Fibroblast of skin of back (primary cell): ENCODE measurements around the gene UBL7.

ENCODE experiments used
- DNase-seq: peaks from one replicate; pipeline ENCODE4 v3.0.0-alpha.2; 2013

The UBL7 gene

DNA sequence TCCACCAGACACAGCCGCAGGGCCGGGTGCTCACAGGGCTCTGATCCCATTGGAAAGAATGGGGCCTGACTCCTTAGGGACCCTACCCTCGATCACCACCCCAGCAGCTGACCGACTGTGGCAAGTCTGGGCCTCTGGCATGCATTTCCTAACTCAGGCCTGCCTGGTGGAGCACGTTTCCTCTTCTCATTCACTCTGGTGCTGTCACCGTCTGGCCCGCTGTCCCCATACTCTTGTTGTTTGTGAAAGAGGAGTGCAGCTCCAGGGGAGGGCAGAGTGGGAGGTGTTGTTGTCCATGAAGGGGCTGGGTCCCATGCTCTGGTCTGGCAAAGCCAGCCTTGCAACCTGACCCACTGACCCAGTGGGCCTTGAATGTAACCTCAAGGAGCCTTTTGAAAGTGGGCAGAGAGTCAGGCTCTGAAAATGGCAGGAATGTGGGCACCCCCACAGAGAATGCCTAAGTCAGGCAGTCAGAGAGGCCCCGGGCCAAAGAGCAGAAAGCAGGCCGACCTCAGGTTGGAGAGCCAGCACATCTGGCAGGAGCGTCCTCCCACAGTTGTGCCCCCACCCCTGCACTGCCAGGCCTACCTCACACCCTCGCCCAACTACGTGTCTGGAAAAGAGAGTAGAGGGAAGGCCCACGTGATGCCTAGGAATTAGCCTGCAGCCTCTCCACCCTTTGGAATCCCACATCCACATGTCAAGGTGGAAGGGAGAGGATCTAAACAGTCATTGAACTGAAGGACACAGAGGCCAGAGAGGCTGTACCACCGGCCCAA lies 38.1 kb downstream of the UBL7 start:
- peak; percentile 88 for DNase-seq

DNA sequence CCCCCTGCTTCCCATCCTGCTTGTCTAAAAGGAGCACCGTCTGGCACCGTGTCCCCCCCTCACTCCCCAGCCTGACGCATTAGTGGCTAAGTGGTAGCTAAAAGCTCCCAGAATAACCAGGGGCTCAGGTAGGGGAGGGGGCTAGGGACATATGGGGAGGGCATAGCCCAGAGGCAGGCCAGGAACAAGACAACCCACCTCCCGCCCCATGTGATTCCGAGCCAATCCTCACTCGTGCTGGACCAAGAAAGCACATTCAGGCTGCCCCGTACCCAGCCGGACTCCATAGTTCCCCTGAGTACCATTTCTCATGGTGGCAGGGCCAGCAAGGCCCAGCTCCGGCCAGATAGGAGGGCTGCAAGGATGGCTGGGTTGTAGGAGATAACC lies 38.7 kb downstream of the UBL7 start:
- no peak for DNase-seq

DNA sequence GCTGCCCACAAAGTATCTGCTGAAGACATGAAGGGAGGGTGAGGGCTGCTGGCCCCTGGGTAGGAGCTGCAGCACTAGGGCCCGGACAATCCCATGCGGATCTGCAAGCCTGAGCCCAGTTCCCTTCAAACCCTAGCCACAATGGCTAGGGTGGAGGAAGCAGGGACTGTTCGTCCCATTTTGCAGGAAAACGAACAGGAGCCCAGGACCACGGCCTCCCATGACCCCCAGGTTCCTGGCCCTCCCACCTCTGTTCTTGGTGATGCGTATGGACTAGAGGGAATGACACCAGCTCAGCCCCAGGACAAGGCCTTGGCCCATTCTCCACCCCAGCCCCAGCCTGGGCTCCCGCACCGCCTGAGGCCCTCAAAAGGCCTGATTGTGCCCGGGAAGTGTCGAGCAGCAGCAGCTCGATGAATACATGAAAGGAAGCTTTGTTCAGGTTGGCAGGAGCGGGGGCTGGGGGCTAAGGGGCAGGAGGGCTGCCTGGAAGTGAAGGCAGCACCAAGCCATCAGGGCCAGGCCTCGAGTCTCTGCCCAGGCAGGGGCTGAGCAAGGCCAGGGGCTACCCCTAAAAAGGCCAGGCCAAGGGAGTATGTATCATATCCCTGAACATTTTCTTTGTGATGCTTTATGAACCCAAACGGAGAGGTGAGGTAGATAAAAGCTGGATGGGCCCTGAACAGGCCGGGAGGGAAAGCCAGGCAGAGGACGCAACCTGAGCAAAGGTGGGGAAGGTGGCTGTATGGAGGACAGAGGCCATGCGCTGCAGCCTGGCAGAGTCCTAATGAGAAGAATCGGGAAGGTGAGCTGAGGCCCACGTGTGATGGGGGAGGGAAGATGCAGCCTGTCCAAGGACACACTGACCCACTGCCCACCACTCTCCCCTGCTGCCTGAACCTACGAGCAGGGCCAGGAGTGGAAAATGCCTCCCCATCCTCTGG lies 39.4 kb downstream of the UBL7 start:
- DNase-seq: no peak

DNA sequence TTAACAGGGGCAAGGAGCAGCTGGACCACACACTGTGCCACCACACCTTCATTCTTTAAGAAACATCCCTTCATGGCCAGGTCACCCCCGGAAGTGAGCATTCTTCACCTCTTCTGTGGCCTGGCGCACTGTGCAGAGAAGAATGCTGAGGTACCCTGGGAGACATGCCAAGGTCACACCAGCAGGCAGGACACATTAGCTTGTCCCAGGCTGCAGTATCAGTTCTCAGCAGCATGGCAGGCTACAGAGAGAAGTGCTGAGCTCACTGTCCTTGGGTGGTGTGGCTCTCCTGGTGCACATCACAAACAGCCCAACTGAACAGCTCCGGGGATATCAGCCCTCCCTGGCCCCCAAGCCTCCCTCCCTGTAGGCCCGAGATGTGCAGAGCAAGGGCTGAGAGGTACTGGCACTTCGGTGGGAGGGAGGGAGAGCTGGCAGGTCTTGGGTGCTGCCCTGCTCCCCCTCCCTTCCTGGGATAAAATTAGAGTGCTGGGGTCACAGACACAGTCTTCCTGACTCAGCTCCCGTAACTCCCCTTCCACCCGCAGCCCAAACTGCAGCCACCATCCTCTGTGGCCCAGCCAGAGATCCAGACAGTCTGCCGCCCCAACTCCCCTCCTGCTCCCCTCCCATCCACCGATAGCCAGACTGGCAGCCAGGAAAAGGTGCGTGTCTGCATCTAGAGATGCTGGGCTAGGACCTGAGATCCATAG lies 40.6 kb downstream of the UBL7 start:
- peak; percentile 40 for DNase-seq

DNA sequence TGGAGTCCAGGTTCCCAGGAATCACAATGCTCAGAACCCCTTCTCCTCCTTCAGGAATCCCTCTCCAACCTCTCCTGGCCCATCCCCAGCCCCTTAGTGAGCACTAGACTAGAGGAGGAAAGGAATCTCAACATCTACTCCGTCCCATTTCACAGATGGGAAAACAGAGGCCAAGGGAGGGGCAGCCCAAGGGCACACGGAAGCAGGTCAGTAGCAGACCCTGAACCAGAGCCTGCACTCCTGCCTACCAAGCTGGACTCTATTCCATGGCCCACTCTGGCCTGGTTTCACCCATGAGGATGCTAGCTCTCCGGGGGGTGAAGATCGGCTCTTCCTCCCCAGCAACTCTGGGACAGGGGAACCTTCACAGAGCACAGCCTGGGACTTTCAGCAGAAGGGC lies 41.5 kb downstream of the UBL7 start:
- no peak for DNase-seq

DNA sequence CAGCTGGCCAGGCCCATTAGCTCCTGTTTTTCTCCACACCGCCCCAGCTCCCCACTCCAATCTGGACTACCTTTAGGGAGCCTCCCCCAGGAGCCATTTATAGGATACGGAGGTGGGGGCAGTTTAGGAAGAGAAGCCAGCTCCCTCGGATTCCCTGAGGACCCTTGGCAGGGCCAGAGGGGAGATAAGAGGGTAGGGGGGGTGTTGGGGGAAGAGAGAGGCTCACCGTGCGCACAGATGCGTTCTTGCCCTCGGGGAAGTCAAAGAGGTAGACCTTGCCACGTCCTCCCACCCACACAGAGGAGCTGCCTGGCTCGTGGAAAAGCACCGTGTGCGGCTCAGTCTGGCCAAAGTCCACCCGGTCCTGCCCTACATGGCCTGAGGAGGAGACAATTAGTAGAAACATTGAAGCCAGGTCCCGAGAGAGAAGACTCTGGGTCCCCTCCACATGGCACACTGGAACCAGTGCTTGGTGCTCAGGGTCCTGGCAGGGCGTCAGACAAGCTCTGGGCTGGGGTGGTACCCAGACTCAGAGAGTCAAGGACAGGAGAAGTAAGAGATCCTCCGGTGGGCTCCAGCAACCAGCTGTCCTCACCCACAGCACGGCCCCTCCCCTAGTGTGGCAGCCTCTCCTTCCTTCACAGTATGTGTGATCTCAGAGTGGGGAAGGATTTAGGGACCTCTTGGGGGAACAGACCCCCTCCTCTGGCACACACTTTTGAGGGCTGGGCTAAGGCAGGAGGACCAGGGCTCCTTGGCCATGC lies 42.2 kb downstream of the UBL7 start:
- DNase-seq: no peak

DNA sequence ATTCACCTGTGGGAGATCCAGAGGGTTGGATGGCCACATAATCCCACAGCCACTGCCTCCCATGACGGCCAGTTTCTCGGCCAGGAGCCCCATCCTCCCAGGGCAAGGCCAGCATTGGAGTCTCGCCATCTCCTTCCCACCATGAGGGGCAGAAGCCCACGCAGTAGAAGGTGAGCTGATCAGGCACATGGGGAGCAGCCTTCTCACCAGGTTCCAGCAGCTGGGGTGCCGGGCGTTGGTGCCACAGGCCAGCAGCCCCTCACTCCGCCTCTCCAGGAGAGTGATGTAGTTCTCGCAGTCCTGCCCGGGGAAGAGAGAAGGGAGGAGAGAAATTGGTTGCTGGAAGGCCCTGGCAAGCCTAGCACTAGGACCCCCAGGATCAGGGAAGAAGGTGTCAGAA lies 43.3 kb downstream of the UBL7 start:
- no peak for DNase-seq

DNA sequence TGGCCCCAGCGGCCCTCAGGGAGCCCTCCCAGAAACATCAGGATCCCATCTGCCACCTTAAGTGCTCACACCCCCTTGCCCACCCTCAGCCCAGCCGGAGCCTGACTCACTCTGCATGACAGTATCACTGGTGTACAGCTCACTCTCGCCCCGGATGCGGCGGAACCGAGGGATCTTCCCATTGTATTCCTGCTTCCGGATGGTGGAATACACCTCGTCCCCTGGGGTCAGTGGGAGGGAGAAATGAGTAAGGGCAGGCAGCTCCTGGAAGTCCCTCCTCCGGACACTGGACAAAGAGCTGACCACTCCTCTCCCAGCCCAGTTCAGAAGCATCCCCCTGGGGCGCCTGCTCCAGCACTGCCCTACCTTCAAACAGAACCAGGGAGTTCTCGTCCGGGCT lies 43.7 kb downstream of the UBL7 start:
- peak; percentile 68 for DNase-seq

DNA sequence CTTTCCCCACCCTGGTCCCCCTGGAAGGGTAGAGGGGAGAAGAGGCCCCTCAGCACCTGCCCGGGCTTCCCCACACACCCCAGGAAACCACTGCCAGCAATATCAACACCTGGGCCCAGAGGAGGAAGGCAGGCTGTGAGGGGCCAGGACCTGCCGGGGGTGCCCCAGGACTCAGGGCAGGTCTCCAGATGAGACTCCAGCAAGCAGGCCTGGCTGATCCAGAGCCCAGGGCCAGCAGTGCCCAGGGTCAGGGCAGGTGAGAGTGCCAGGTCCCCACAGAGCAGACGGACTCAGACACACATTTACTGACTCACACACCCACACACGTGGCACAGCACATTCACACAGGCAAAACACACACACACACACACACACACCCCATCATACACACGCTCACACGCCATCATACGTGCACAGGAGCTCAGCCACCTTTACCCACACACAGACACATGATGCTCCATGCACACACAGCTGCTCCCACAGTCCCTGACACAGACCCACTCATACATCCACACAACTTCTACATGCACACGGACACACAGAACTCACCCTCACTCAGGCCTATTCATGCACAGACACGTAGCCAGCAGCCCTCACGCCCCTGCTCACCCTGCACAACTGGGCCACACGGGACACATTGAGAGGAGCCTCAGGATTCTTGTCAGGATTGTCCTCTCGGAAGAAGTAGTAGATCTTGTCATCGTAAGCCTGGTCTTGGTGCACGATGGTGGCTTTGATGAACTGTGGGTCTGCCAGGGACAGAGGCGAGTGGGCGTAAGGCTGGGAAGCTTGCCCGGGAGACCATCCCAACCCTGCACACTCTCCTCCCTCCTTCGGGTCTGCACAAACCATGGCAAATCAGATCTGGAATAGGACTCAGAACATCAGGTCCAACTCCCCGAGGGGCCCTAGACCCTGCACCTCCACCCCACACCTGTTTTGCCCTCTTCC lies 44.7 kb downstream of the UBL7 start:
- DNase-seq: no peak

DNA sequence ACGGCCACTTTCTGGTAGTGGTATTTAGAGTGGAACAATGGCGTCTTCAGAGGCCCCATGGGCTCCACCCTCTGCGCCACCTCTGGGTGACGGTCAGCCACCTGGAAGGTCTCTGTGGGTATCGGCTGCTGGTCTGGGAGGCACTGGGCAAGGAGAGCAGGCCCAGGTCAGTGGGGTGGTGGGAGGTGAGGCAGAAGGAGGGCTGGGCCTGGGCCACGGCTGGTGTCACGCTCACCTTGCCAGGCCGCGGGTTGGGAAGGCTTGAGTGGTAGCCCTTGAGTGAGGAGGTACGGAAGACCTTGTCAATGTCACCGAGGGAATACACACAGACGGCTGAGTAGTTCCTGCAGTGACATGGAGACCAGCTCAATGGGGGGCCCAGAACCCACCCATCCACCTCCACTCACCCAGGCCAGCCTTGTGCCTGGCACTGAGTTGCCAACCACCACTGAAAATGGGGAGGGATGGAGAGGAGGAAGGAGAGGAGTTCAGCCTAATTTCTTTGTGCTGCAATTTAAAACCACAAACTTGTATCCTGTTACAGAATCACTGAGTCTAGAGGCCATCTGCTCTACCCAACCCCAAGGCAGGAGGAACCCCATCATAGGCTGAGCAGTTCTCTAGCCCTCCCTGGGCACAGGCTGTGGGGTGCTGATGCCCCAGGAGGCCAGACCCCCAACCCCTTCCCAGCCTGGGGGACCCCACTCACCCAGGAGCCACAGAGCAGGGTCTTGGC lies 46.2 kb downstream of the UBL7 start:
- no peak for DNase-seq

DNA sequence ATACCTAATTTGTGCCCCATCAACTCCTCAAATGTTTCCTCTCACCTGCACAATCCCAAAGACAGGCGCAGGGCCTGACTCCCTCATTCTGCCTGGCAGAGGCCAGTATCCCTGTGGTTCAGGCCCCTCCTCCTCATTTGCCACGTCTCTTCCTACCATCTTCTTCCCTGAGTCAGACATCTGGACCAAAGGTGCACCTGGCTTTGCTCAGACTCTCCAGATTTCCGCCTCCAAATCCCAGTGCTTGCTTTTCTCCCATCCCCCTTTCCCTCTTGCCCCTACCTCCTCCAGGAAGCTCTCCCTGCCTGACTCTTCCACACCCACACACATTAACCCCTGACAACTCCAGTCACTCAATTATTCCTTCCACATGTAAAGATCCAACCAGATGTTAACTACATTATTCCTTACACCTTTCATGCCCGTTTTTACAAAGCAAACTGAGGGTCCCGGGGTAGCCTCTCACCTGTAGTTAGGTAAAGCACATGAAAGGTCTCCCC lies 46.8 kb downstream of the UBL7 start:
- DNase-seq: no peak

DNA sequence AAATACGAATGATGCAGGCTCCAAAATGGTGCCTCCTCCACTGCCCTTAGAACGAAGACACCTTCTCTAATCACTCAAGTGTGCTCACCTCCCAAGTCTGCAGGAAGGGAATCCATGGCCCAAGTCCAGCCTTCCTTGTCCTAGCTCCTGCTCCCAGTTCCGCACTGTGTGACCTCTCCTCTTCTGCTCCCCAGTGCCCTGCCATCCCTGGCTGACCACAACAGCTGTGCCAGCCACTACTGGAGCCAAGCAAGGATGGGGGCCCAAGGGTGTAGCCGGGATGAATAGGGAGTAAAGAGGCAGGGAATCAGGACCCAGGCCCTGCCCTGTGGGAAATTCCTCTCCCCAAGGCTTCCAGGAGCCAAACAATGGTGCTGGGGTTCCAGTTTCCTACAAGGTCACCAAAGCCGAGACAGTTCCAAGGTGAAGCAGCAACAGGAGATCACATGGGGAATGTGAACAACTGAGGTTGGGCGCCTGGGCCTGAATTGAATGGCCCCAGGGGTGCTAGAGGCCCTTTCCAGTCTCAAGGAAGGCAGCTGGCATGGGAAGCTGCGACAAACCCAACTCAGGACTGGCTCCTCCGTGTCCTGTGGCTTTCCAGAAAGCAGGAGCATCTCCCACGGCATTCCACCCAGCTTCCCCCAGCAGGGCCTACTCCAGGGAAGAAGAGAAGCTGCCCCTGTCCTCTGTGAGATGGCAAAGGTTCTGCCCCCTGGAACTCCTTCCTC lies 47.4 kb downstream of the UBL7 start:
- DNase-seq: no peak

DNA sequence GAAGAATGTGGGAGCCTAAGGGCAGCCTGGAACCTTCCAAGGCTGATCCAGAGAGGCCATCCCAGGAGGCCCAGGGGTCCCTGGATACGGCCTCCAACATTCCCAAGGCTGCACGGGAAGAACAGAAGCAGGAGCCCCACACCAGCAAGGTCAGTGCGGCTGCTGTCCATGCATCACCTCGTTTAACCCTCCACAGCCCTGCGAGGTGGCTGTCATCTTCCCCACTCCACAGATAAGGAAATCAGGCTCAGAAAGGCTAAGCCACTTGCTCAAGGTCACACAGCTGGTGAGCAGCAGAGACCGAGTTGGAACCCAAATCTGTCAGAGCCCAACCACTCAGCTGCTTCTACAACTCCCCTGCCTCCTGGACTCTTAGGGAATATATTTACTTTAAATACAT lies 48.8 kb downstream of the UBL7 start:
- DNase-seq: no peak

DNA sequence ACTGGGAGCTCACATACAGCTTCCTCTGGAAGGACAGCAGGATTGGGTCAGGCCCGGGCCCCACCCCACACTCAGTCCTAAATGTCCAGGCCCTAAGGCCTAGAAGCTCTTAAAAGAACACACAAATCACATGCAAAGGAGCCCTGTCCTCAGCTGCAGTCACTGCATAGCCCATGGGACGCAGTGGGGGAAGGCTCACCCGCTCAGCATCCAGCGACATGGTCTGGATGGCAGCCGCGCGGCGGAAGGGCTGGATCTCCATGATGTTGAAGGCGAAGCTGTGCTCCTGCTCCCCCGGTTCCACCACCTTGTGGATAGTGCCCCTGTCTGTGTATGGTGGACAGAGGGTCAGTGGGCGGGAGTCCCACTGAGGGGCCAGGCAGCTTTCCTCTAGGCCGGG lies 49.3 kb downstream of the UBL7 start:
- no peak for DNase-seq

DNA sequence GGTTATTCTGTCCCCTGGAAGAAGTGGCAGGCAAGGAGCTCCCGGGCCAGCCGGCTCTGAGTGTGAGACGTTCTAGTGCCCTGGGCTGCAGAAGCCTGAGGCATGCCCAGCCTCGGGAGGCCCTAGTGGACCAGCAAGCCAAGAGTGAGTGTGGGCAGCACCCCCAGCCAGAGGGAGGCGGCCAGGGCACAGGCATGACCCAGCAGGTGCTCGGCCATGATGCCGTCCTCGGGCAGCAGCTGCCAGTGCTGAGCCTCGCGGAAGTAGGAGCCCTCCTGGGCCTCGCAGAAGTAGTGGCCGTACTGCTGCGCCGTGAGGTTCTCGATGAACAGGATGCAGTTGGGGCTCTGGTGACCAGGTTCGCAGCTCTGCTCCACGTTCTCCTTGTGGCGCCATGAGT lies 50.5 kb downstream of the UBL7 start:
- DNase-seq: no peak

DNA sequence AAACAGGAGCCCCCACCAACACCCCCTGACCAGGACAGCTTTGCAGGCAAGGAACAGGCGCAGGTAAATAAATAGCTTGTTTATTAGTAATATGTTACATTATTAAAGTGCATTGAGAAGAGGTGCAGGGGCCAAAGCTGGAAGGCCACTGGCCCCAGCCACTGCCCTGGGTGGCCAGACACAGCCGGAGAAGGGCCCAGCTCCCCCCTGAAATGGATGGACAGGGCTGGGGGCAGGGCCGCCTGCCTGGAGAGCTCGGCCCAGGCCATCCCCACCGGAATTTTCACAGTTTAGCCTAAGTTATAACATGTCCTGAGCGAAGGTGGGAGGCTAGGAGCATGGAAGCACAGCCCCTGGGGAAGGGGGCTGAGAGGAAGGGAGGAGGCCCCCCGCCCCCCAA lies 51.7 kb downstream of the UBL7 start:
- DNase-seq: no peak

DNA sequence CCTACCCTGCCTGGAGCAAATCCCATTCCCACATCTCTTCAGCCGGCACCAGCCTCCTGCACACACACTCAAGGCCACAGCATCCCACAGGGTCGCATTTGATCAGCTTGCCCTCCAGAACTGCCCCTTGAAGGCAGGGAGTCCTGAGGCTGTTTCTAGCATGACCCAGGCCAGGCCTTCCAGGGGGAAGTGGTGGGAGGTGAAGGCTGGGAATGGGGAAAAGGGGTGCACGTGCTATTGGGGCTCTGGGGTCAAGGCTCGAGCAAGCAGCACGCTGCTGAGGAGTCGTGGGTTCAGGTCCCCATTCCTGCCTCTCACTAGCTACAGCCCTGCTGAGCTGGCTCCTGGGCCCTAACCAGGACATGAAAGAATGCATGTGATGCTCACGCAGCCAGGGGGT lies 52.1 kb downstream of the UBL7 start:
- no peak for DNase-seq

DNA sequence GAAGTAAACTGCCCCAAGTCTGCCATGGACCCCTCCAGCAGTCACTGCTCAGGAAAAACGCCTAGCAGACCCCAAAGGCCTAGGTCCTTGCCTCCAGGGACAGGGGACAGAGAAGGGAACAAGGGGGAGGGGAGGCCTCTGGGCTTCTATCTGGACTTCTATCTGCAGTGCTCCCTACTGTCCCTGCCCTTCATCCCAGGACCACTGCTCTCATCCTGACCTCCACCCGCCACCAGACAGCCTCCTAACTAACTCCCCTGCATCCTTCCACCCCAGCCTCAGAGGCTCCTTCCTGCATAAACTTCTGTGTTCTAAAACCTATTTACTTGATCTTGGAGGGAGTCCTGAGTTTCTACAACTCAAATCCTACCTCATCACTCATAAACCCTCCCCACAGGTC lies 52.6 kb downstream of the UBL7 start:
- no peak for DNase-seq

DNA sequence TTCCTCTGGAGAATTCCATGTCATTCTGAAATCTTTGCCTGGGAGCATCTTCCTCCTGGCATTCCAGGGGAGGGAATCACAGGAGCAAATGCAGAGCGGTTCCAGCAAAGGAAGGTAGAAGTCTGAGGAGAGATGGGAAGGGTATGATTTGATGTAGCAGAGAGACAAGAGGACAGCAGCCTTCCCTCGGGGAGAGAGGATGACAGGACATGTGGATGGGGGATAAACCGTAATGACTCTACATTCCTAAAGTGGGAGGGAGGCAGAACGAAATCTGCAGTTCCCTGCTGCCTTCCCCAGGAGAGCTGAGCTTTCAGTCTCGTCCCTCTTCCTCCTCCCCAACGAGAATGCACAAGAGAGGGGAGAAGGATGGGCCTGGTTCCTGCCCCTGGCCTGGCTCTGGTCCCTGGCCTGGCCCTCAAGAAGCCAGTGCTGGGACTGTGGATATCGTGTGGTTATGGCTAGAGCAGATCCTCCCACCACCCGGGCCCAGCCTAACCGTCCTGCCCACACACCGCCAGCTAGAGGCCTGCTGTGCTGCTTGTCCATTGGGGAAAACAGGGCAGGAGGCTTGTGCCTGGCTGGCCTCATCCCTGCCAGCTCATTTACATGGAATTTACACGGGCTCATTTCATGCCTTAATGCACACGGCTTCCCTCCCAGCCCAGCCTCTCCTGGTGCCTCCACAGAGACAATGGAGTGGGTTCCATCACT lies 53.8 kb downstream of the UBL7 start:
- peak; percentile 97 for DNase-seq
